ENCODE results near the gene AGRN.
"Not testable (repeated sequence)": the region's sequence is repeated elsewhere in the genome, so short reads cannot be mapped to it uniquely, and the experiment has no call there.

The AGRN gene

GRCh38 chr1:1024771-1025699, 5.1 kb downstream of the AGRN start:
- TF ChIP-seq OSR1 (CRISPR knock-in tag; IDR thresholded peaks at IDR 0.05): no peak
- ATAC-seq: no peak

DNA sequence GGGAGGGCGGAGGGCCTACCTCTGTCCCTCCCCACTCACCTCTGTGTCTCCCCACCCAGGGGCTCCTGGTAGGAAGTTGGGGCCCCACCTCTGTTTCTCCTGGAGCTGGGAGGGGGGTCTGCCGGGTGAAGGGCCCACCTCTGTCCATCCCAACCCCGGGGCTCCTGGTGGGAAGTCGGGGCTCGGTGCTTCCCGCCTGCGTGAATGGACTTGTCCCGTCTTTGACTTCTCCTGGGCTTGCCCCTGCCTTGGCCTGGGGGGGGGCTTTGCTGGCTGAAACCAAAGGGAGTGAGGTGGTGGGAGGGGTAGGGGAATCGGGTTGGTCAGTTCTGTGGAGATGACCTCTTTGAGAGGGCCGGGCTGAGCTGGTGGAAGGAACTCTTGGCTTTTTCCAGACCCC, 5.8 kb downstream of the AGRN start:
- TF ChIP-seq ZNF565 (CRISPR knock-in tag; conservative IDR thresholded peaks at IDR 0.05; ENCODE audit: low read depth) (no peak), ISL1 (CRISPR knock-in tag; IDR thresholded peaks at IDR 0.05) (no peak), PATZ1 (CRISPR knock-in tag; IDR thresholded peaks at IDR 0.05; ENCODE audit: borderline replicate concordance) (no peak), OSR1 (CRISPR knock-in tag; IDR thresholded peaks at IDR 0.05) (no peak), CREB5 (CRISPR knock-in tag; IDR thresholded peaks at IDR 0.05; ENCODE audit: low read depth) (no peak), TCF4 (CRISPR knock-in tag; IDR thresholded peaks at IDR 0.05; ENCODE audit: borderline replicate concordance) (no peak), ARNTL (CRISPR knock-in tag; IDR thresholded peaks at IDR 0.05; ENCODE audit: borderline replicate concordance, low read depth) (no peak), ZFP30 (CRISPR knock-in tag; IDR thresholded peaks at IDR 0.05) (no peak), ZNF8 (CRISPR knock-in tag; IDR thresholded peaks at IDR 0.05) (no peak)
- no peak for ATAC-seq

DNA sequence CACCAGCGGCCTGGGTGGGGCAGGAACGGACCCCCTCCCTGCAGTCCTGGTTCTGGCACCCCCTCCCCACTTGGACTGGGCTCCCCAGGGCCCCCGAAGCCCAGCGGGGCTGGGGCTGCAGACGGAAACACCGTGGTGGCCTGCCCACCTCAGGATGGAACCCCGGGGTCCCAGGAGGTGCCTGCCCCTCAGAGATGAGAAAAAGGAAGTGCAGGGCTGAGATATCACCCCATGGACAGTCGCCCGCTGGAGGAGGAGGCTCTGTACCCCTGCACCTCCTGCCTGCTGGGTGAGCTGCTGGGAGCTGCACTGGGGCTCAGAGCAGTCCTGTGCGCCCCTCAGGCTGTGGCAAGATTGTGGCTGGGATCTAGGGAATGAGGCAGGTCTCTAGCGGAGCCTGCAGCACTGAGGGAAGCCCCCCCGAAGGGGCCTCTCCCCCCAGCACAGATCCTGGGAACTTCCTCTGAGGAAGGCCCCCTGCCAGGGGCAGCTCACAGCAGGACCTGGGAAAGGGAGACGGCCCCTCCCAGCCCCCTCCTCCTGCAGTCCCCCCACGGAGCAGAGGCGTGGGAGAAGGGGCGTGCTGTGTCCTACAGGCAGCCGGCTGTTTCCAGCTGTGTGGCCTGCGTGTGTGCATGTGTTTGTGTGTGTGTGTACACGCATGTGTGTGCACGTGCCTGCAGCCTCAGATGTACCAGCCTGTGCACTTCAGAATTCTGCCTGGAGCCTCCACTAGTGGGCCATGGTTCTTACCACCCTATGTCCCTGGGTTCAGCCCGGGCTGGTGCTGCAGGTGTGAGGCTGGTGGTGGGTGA, 6.9 kb downstream of the AGRN start:
- TF ChIP-seq POU6F1 (CRISPR knock-in tag; IDR thresholded peaks at IDR 0.05; ENCODE audit: borderline replicate concordance, low read depth): no peak
- no peak for TF ChIP-seq ZNF70 (CRISPR knock-in tag; IDR thresholded peaks at IDR 0.05)
- TF ChIP-seq TSHZ2 (CRISPR knock-in tag; IDR thresholded peaks at IDR 0.05): no peak
- ATAC-seq: no peak

- TF ChIP-seq CREB5 (CRISPR knock-in tag; IDR thresholded peaks at IDR 0.05; ENCODE audit: low read depth) (no peak), TSHZ2 (CRISPR knock-in tag; IDR thresholded peaks at IDR 0.05) (no peak)
- ATAC-seq: no peak
These were observed 7.9 kb downstream of the AGRN start for GRCh38 chr1:1027791-1028190.

- ATAC-seq: not testable (repeated sequence)
These were observed 11.1 kb downstream of the AGRN start for GRCh38 chr1:1030867-1031658.

All from SK-N-SH treated with all-trans-retinoic acid at 6 μM for 48 hours (cell line).